ENCODE measurements around the gene FMN1.
A peak's percentile ranks its signal among the peaks of the same experiment; 100 is the strongest.

FMN1 gene

GRCh38 chr15:32905481-32905880 lies 289.0 kb downstream of the FMN1 start:
- DNase-seq = no peak

- no peak for DNase-seq
These were observed 290.1 kb downstream of the FMN1 start for GRCh38 chr15:32904448-32904847.

- DNase-seq = no peak
These were observed 290.8 kb downstream of the FMN1 start for GRCh38 chr15:32903591-32904290.

- DNase-seq = no peak
These were observed 292.5 kb downstream of the FMN1 start for GRCh38 chr15:32901995-32902394.

GRCh38 chr15:32901192-32901591 lies 293.3 kb downstream of the FMN1 start:
- DNase-seq = no peak

- no peak for DNase-seq
These were observed 295.4 kb downstream of the FMN1 start for GRCh38 chr15:32899126-32899596.

GRCh38 chr15:32898414-32898813 lies 296.1 kb downstream of the FMN1 start:
- no peak for DNase-seq

GRCh38 chr15:32893421-32893820 lies 301.1 kb downstream of the FMN1 start:
- DNase-seq = peak; percentile 18

- no peak for DNase-seq
These were observed 305.3 kb downstream of the FMN1 start for GRCh38 chr15:32889214-32889613.

GRCh38 chr15:32888221-32888761 lies 306.2 kb downstream of the FMN1 start:
- DNase-seq = no peak

GRCh38 chr15:32887090-32887489 lies 307.4 kb downstream of the FMN1 start:
- no peak for DNase-seq

GRCh38 chr15:32886459-32886858 lies 308.1 kb downstream of the FMN1 start:
- DNase-seq = no peak

GRCh38 chr15:32885713-32886112 lies 308.8 kb downstream of the FMN1 start:
- DNase-seq = no peak

- DNase-seq = no peak
These were observed 310.4 kb downstream of the FMN1 start for GRCh38 chr15:32884146-32884545.

GRCh38 chr15:32882955-32883354 lies 311.6 kb downstream of the FMN1 start:
- peak; percentile 60 for DNase-seq

GRCh38 chr15:32881528-32881927 lies 313.0 kb downstream of the FMN1 start:
- no peak for DNase-seq

GRCh38 chr15:32880642-32881041 lies 313.9 kb downstream of the FMN1 start:
- peak; percentile 51 for DNase-seq

GRCh38 chr15:32879980-32880379 lies 314.5 kb downstream of the FMN1 start:
- DNase-seq = peak; percentile 67

- DNase-seq = peak; percentile 64
These were observed 315.4 kb downstream of the FMN1 start for GRCh38 chr15:32878869-32879805.

- DNase-seq = no peak
These were observed 316.2 kb downstream of the FMN1 start for GRCh38 chr15:32878342-32878741.

- peak; percentile 42 for DNase-seq
These were observed 317.1 kb downstream of the FMN1 start for GRCh38 chr15:32877252-32878019.

GRCh38 chr15:32873284-32874114 lies 321.0 kb downstream of the FMN1 start:
- no peak for DNase-seq

Measured in suppressor macrophage treated with lipopolysaccharide for 4 hours (primary cell).